Measurements from ENCODE around the gene MSH2. TPM values are rescaled to one million over a fixed set of nuclear protein-coding genes. Genes with fewer than 3 reads are reported as not detected.

Gene MSH2
- total RNA-seq, 2 experiments from 2014 or later = 56.9 to 59.2 TPM

GRCh38 chr2:47375307-47375706, 27.6 kb upstream of the MSH2 start:
- no peak for DNase-seq
- H3K9me3 Mint-ChIP-seq = no peaks in the 10 kb centered on the region
- intact Hi-C loops (cut with micrococcal nuclease) = no loop called here
- ChIA-PET POLR2A (no interaction called here), CTCF (interaction anchor here (0.7 to 2.1 kb wide), 4 partner anchors 40 to 392 kb away, joined by 3 to 6 read pairs (median 4); no protein-coding TSS in a partner anchor)
- H3K4me1 Mint-ChIP-seq (ENCODE audit: low read depth) = no peaks in the 10 kb centered on the region
- peaks cover 8% of the 10 kb centered on the region for H3K27me3 Mint-ChIP-seq
- no peaks in the 10 kb centered on the region for H3K36me3 Mint-ChIP-seq (ENCODE audit: low read depth)
- H3K27ac Mint-ChIP-seq = no peak overlapping the region
- no peak for ATAC-seq
- no peak for TF ChIP-seq CTCF (IDR thresholded peaks at IDR 0.05)
- H3K4me3 Mint-ChIP-seq = no peak overlapping the region

GRCh38 chr2:47379384-47379783, 23.6 kb upstream of the MSH2 start:
- Mint-ChIP-seq H3K4me3 (no peak overlapping the region), H3K4me1 (ENCODE audit: low read depth) (no peaks in the 10 kb centered on the region), H3K27ac (no peak overlapping the region), H3K27me3 (peaks cover 6% of the 10 kb centered on the region), H3K9me3 (no peaks in the 10 kb centered on the region), H3K36me3 (ENCODE audit: low read depth) (no peaks in the 10 kb centered on the region)
- ChIA-PET CTCF (no interaction called here), POLR2A (no interaction called here)
- no peak for TF ChIP-seq CTCF (IDR thresholded peaks at IDR 0.05)
- intact Hi-C loops (cut with micrococcal nuclease) = no loop called here
- no peak for DNase-seq
- no peak for ATAC-seq

- no peak for TF ChIP-seq CTCF (IDR thresholded peaks at IDR 0.05)
- ATAC-seq (no peak), DNase-seq (no peak)
- Mint-ChIP-seq H3K9me3 (no peaks in the 10 kb centered on the region), H3K4me3 (no peak overlapping the region), H3K27me3 (peaks cover 4% of the 10 kb centered on the region), H3K36me3 (ENCODE audit: low read depth) (no peaks in the 10 kb centered on the region), H3K4me1 (ENCODE audit: low read depth) (no peaks in the 10 kb centered on the region), H3K27ac (no peak overlapping the region)
- POLR2A ChIA-PET = no interaction called here
- CTCF ChIA-PET = no interaction called here
- intact Hi-C loops (cut with micrococcal nuclease) = no loop called here
Observed at GRCh38 chr2:47381408-47381807, 21.5 kb upstream of the MSH2 start.

- POLR2A ChIA-PET = interaction anchor here (0.6 kb wide), 2 partner anchors 16 to 19 kb away, joined by 3 read pairs; partner anchors contain the start of gene MSH2
- no peak for TF ChIP-seq CTCF (IDR thresholded peaks at IDR 0.05)
- DNase-seq = no peak
- no peak overlapping the region for H3K27ac Mint-ChIP-seq
- H3K4me1 Mint-ChIP-seq (ENCODE audit: low read depth) = no peaks in the 10 kb centered on the region
- no peak overlapping the region for H3K4me3 Mint-ChIP-seq
- intact Hi-C loops (cut with micrococcal nuclease) = no loop called here
- H3K36me3 Mint-ChIP-seq (ENCODE audit: low read depth) = no peaks in the 10 kb centered on the region
- no peak for ATAC-seq
- peaks cover 3% of the 10 kb centered on the region for H3K27me3 Mint-ChIP-seq
- CTCF ChIA-PET = interaction anchor here (1.4 to 3.6 kb wide), 3 partner anchors 41 to 381 kb away, joined by 3 to 77 read pairs (median 6); no protein-coding TSS in a partner anchor
- no peaks in the 10 kb centered on the region for H3K9me3 Mint-ChIP-seq
Observed at GRCh38 chr2:47386551-47386950, 16.4 kb upstream of the MSH2 start.

GRCh38 chr2:47388888-47389287, 14.1 kb upstream of the MSH2 start:
- no peaks in the 10 kb centered on the region for H3K9me3 Mint-ChIP-seq
- H3K4me3 Mint-ChIP-seq = no peak overlapping the region
- H3K27ac Mint-ChIP-seq = no peak overlapping the region
- POLR2A ChIA-PET = no interaction called here
- DNase-seq (no peak), ATAC-seq (no peak)
- no peaks in the 10 kb centered on the region for H3K4me1 Mint-ChIP-seq (ENCODE audit: low read depth)
- CTCF ChIA-PET = interaction anchor here (0.7 to 3.6 kb wide), 18 partner anchors 10 to 379 kb away, joined by 3 to 77 read pairs (median 4); no protein-coding TSS in a partner anchor
- H3K36me3 Mint-ChIP-seq (ENCODE audit: low read depth) = no peaks in the 10 kb centered on the region
- H3K27me3 Mint-ChIP-seq = peaks cover 3% of the 10 kb centered on the region
- TF ChIP-seq CTCF (IDR thresholded peaks at IDR 0.05) = no peak
- intact Hi-C loops (cut with micrococcal nuclease) = loop anchor here (1.0 kb wide), 1 partner anchor 54 kb away; no protein-coding TSS in a partner anchor
